Skeletal muscle satellite cell (primary cell): ENCODE measurements around the gene RGS13.
"Not testable (repeated sequence)": the region's sequence is repeated elsewhere in the genome, so short reads cannot be mapped to it uniquely, and the experiment has no call there.

Experiments
- H3K27me3 ChIP-seq: 2 replicates; pipeline ENCODE4 v1.7.0; 2013; ENCODE audit warnings: low read length; ENCODE audit not compliant: control insufficient read depth, insufficient read depth
- H3K36me3 ChIP-seq: 2 replicates; pipeline ENCODE4 v1.7.0; 2013; ENCODE audit warnings: mild to moderate bottlenecking, control low read depth, low read length; ENCODE audit not compliant: insufficient read depth
- H3K4me1 ChIP-seq: 2 replicates; pipeline ENCODE4 v1.7.0; 2013; ENCODE audit warnings: low read length; ENCODE audit not compliant: control insufficient read depth, insufficient read depth
- H3K4me2 ChIP-seq: 2 replicates; pipeline ENCODE4 v1.7.0; 2013; ENCODE audit warnings: mild to moderate bottlenecking, low read length
- H3K4me3 ChIP-seq: 2 replicates; pipeline ENCODE4 v1.7.0; 2013; ENCODE audit warnings: low read length
- H3K9ac ChIP-seq: 2 replicates; pipeline ENCODE4 v1.7.0; 2013; ENCODE audit warnings: mild to moderate bottlenecking, low read depth, low read length, moderate library complexity
- H3K9me3 ChIP-seq: replicated peaks from 2 replicates; pipeline ENCODE4 v1.7.0; 2013; ENCODE audit warnings: mild to moderate bottlenecking, control low read depth, low read length

RGS13 gene

GRCh38 chr1:192654120-192654519 is 18.2 kb downstream of the RGS13 start:
- H3K4me3 ChIP-seq = no peak overlapping the region
- peak overlapping the region; percentile 12 for H3K4me2 ChIP-seq
- H3K4me1 ChIP-seq = peaks cover 11% of the 10 kb centered on the region
- H3K9me3 ChIP-seq = no peaks in the 10 kb centered on the region
- H3K27me3 ChIP-seq = no peaks in the 10 kb centered on the region
- H3K9ac ChIP-seq = no peak overlapping the region
- no peaks in the 10 kb centered on the region for H3K36me3 ChIP-seq

GRCh38 chr1:192654591-192655251 is 18.8 kb downstream of the RGS13 start:
- peak overlapping the region; percentile 12 for H3K4me2 ChIP-seq

GRCh38 chr1:192657760-192658159 is 21.8 kb downstream of the RGS13 start:
- Histone ChIP-seq H3K9me3 (no peaks in the 10 kb centered on the region), H3K27me3 (no peaks in the 10 kb centered on the region), H3K36me3 (no peaks in the 10 kb centered on the region), H3K4me3 (no peak overlapping the region), H3K4me2 (no peak overlapping the region), H3K4me1 (peaks cover 11% of the 10 kb centered on the region), H3K9ac (no peak overlapping the region)

More at GRCh38 chr1:192654591-192655251, 18.8 kb downstream of the RGS13 start:
- H3K9ac ChIP-seq = no peak overlapping the region
- no peaks in the 10 kb centered on the region for H3K9me3 ChIP-seq
- no peaks in the 10 kb centered on the region for H3K36me3 ChIP-seq
- H3K27me3 ChIP-seq = no peaks in the 10 kb centered on the region
- no peak overlapping the region for H3K4me3 ChIP-seq
- peaks cover 11% of the 10 kb centered on the region for H3K4me1 ChIP-seq

- H3K27me3 ChIP-seq = no peaks in the 10 kb centered on the region
- H3K4me2 ChIP-seq = no peak overlapping the region
- H3K9ac ChIP-seq = no peak overlapping the region
- no peaks in the 10 kb centered on the region for H3K36me3 ChIP-seq
- peaks cover 11% of the 10 kb centered on the region for H3K4me1 ChIP-seq
- no peak overlapping the region for H3K4me3 ChIP-seq
- no peaks in the 10 kb centered on the region for H3K9me3 ChIP-seq
Observed at GRCh38 chr1:192658255-192658654, 22.3 kb downstream of the RGS13 start.

- Histone ChIP-seq H3K4me3 (no peak overlapping the region), H3K4me2 (no peak overlapping the region), H3K27me3 (no peaks in the 10 kb centered on the region), H3K4me1 (no peaks in the 10 kb centered on the region), H3K9me3 (no peaks in the 10 kb centered on the region), H3K36me3 (no peaks in the 10 kb centered on the region), H3K9ac (no peak overlapping the region)
Observed at GRCh38 chr1:192660613-192661012, 24.7 kb downstream of the RGS13 start.

- H3K36me3 ChIP-seq = no peaks in the 10 kb centered on the region
- H3K4me2 ChIP-seq = no peak overlapping the region
- no peaks in the 10 kb centered on the region for H3K27me3 ChIP-seq
- H3K9me3 ChIP-seq = no peaks in the 10 kb centered on the region
- no peak overlapping the region for H3K9ac ChIP-seq
- no peak overlapping the region for H3K4me3 ChIP-seq
- H3K4me1 ChIP-seq = no peaks in the 10 kb centered on the region
Observed at GRCh38 chr1:192668409-192668983, 32.5 kb downstream of the RGS13 start.

GRCh38 chr1:192669174-192669573 is 33.2 kb downstream of the RGS13 start:
- Histone ChIP-seq H3K9ac (no peak overlapping the region), H3K4me1 (no peaks in the 10 kb centered on the region), H3K36me3 (no peaks in the 10 kb centered on the region), H3K27me3 (no peaks in the 10 kb centered on the region), H3K4me2 (no peak overlapping the region), H3K4me3 (no peak overlapping the region), H3K9me3 (no peaks in the 10 kb centered on the region)

- H3K9ac ChIP-seq = no peak overlapping the region
- no peaks in the 10 kb centered on the region for H3K4me1 ChIP-seq
- H3K27me3 ChIP-seq = no peaks in the 10 kb centered on the region
- no peaks in the 10 kb centered on the region for H3K36me3 ChIP-seq
- H3K4me3 ChIP-seq = no peak overlapping the region
- no peaks in the 10 kb centered on the region for H3K9me3 ChIP-seq
- H3K4me2 ChIP-seq = no peak overlapping the region
Observed at GRCh38 chr1:192675716-192676115, 39.8 kb downstream of the RGS13 start.

GRCh38 chr1:192678099-192678498 is 42.2 kb downstream of the RGS13 start:
- Histone ChIP-seq H3K9me3 (no peaks in the 10 kb centered on the region), H3K36me3 (no peaks in the 10 kb centered on the region), H3K4me1 (no peaks in the 10 kb centered on the region), H3K4me3 (no peak overlapping the region), H3K27me3 (no peaks in the 10 kb centered on the region), H3K9ac (no peak overlapping the region), H3K4me2 (no peak overlapping the region)

- Histone ChIP-seq H3K9ac (no peak overlapping the region), H3K4me2 (no peak overlapping the region), H3K9me3 (no peaks in the 10 kb centered on the region), H3K36me3 (no peaks in the 10 kb centered on the region), H3K4me1 (no peaks in the 10 kb centered on the region), H3K4me3 (no peak overlapping the region), H3K27me3 (no peaks in the 10 kb centered on the region)
Observed at GRCh38 chr1:192682335-192682734, 46.4 kb downstream of the RGS13 start.

GRCh38 chr1:192683081-192683480 is 47.1 kb downstream of the RGS13 start:
- not testable (repeated sequence) for H3K27me3 ChIP-seq, H3K4me2 ChIP-seq, H3K9ac ChIP-seq, H3K36me3 ChIP-seq, H3K4me3 ChIP-seq, H3K4me1 ChIP-seq, H3K9me3 ChIP-seq

- Histone ChIP-seq H3K9me3 (no peaks in the 10 kb centered on the region), H3K4me2 (no peak overlapping the region), H3K9ac (no peak overlapping the region)
Observed at GRCh38 chr1:192689459-192689858, 53.5 kb downstream of the RGS13 start.

More at GRCh38 chr1:192689459-192689858, 53.5 kb downstream of the RGS13 start:
- no peaks in the 10 kb centered on the region for H3K4me1 ChIP-seq
- no peaks in the 10 kb centered on the region for H3K36me3 ChIP-seq
- no peak overlapping the region for H3K4me3 ChIP-seq
- no peaks in the 10 kb centered on the region for H3K27me3 ChIP-seq
